HG03135 (cell line): ENCODE results near the gene MBNL1.
"Not testable (repeated sequence)": the region's sequence is repeated elsewhere in the genome, so short reads cannot be mapped to it uniquely, and the experiment has no call there.

Experiments
- ATAC-seq: cut with Tn5 transposase; IDR thresholded peaks from one replicate; pipeline ENCODE4 v1.9.1; 2021; ENCODE audit warnings: mild to moderate bottlenecking, moderate library complexity; ENCODE audit not compliant: unreplicated experiment

The MBNL1 gene

DNA sequence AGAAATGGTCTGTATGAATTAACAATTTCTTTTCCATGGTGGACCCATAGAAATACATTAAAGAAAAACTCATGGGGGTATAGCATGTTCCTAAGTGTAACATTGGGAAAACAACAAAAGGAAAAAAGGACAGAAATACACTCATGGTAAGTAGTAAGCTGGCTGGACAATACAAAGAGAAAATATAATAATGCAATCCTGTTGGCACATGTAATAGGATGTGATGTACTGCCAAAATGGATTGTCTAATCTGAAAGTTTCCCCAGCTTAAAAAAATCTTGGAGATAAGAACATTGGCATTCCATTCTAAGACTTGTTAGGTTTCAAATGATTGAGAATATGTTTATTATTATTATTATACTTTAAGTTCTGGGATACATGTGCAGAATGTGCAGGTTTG lies 128.1 kb downstream of the MBNL1 start:
- no peak for ATAC-seq

- ATAC-seq: not testable (repeated sequence)
These were observed 128.6 kb downstream of the MBNL1 start for GRCh38 chr3:152397348-152397747.

DNA sequence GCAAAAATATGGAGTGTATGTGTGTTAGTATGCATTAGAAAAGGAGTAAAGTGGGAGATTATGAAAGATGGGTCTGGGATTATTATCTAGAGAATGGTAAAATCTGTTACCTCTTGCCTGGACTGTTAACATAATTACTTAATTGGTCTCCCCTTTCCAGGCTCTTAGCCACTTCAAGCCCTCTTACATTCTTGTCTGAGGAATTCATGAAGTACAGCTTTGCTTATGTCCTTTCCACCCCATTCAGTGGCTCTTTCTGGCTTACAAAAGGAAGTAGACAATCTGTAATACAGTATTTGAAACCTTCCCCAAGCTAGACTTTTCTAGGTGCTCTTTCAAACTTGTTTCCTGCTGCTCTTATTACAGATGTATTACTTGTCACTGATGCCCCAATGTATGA lies 129.8 kb downstream of the MBNL1 start:
- no peak for ATAC-seq

DNA sequence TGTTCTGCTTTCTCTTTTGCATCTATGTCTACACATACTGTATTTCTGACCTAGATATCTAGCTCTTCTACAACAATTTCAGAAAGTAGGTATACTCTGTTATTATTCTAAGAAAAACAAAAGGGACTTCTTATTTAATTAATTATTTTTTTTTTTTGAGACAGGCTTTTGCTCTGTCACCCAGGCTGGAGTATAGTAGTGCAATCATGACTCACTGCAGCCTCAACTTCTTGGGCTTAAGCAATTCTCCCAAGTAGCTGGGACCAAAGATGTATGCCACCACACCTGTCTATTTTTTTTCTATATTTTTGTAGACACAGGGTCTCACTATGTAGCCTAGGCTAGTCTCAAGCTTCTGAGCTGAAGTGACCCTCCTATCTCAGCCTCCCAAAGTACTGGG lies 130.6 kb downstream of the MBNL1 start:
- ATAC-seq: no peak

DNA sequence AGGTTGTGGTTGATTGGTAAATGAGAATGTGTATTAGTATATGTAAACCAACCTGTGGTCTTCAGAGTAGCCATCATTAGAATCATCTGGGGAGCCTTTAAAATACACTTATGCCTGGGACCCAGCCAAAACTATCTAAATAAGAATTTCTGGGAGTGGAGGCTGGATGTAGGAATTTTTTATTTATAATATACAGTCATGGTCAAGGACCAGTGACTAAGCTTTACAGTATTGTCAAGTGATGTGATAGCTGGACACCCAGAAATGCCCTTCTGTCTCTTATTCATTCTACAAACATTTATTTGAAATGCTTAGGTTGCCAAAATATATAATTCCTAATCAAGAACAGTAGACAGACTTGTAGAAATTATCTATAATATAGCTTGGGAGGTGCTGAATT lies 132.2 kb downstream of the MBNL1 start:
- ATAC-seq: no peak

GRCh38 chr3:152402695-152403451 lies 134.1 kb downstream of the MBNL1 start:
- no peak for ATAC-seq

DNA sequence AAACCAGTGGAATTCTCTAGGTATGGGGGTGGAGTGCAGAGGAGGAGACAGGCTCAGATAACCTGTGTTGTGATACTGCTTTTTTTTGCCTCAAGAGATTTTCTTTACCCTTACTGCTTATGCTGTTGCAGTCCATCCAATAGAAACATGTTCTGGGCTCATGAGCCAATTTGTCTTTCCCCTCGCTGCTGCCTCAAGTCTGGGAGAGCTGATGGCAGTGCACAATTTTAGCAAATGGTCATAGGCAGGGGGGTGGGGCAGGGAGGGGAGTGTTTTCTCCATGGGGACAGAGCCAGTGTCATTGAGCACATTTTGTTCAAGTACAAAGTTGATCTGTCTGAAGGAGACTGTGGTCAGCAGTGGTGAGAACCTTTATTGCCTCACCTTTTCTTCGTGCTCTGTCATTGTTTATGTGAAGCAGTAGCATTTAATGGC lies 134.9 kb downstream of the MBNL1 start:
- no peak for ATAC-seq

GRCh38 chr3:152404976-152405375 lies 136.2 kb downstream of the MBNL1 start:
- ATAC-seq: no peak

- ATAC-seq: no peak
These were observed 137.4 kb downstream of the MBNL1 start for GRCh38 chr3:152405915-152406802.

- ATAC-seq: no peak
These were observed 144.5 kb downstream of the MBNL1 start for GRCh38 chr3:152413240-152413639.

DNA sequence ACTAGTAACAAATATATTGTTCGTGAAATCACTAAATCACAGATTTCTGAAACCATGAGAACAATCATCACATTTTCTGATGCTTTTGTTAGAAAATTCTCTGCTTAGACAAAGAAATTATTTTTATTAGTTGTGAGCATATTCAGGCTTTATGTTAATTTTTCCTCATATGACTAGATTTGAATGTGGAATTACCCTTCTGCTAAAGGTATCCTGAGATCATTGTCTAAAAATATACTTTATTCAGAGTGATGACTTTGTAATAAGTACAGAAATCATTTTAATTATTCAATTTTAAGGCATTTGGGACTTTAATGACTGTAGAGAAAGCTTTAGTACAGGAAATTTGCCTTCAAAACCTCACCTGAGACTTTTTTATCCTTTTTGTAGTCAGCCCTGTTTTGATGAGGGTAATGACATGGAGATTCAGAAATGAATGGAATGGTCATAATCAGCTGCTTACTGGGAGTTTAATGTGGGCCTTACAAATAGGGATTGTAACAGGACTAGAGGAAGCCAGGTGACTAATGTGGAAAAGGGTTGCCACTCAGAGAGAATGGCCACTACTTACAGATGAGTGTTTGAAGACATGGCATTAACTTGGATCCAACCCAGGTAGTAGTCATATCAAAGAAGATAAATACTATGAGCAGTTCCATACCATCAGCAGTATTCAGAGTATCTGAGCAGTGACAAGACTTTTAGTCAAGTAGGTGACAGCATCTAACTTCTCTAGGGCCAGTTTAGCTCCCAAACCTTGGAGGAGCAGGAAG lies 148.3 kb downstream of the MBNL1 start:
- ATAC-seq: no peak

- no peak for ATAC-seq
These were observed 151.0 kb downstream of the MBNL1 start for GRCh38 chr3:152419748-152420147.

- ATAC-seq: no peak
These were observed 152.4 kb downstream of the MBNL1 start for GRCh38 chr3:152421162-152421561.

- ATAC-seq: no peak
These were observed 157.7 kb downstream of the MBNL1 start for GRCh38 chr3:152426393-152426792.

GRCh38 chr3:152428577-152428976 lies 159.8 kb downstream of the MBNL1 start:
- no peak for ATAC-seq

DNA sequence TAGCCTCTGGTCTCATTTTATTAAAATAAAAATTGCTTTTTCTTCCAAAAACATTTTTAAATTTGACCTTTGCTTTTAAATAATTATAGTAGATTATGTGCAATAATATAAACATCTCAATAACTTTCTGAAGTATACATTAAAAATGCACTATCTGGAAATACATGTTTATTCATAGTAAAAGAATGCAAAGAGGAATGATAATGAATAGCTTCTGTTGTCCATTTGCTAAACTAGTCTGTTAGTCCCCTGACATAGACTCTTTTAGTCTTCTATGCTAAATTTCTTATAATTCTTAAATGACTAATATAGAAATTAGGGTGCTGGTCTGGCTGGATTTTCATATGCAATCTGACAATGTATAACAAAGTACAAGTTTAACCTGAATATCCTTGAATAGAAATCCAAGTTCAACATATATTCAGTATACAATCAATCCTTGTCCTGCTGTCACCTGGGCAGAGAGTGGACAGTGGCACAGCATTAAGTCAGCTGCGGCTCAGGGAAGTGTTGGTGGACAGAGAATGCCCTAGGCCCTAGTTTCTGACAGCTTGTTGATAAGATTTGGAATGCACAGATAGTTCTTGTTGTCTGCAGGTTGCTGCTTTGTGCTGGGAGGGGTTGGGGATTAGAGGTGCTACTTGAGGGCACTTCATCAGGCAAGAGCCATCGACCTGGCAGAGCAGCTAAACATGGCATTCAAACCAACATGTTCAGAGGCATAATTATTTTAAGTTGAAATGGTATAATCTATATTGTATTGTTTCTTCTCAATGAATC lies 161.7 kb downstream of the MBNL1 start:
- no peak for ATAC-seq

GRCh38 chr3:152434142-152434541 lies 165.4 kb downstream of the MBNL1 start:
- ATAC-seq: no peak

DNA sequence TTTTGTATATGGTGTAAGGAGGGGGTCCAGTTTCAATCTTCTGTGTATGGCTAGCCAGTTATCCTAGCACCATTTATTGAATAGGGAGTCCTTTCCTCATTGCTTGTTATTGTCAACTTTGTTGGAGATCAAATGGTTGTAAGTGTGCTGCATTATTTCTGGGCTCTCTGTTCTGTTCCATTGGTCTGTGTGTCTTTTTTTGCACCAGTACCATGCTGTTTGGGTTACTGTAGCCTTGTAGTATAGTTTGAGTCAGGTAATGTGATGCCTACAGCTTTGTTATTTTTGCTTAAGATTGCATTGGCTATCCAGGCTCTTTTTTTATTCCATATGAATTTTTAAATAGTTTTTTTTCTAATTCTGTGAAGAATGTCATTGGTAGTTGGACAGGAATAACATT lies 166.5 kb downstream of the MBNL1 start:
- not testable (repeated sequence) for ATAC-seq

DNA sequence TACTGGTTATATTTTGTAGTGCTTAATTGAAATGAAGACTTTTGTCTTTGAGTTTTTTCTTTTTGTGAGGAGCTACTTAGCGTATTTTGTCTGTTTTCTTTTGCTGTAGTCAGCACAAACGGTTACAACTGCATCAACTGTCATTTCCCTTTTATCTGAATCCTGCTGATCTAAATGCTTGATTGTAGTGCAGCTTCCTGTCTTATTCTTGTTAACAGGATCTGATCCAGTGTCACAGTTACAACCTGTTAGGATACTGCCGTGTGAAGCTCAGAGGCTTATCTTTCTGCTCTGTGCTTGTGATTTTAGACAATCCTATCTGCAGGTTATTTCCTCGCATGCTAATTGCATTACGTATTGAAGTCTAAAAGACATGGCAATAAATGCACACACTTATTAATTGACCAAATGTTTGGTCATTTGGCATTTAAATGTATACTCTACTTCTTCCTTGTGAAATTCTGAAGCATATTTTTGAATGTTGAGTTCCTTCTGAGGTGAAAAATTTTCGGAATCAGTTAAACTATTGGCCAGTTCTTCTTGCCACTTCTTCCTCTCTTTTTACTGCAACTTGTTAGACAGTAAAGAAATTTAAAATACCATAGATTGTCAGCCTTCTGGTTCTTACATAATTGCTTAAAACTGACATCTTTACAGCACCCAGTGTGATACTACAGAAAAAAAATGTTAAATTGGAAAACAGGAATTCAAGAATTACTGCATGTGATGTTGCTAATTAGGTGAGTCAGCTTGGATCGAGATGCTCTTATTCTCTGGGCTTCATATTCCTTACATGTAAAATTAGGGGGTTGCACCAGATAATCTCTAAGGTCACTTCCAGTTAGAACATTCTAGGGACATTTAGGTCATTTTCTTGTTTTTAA lies 168.2 kb downstream of the MBNL1 start:
- no peak for ATAC-seq

DNA sequence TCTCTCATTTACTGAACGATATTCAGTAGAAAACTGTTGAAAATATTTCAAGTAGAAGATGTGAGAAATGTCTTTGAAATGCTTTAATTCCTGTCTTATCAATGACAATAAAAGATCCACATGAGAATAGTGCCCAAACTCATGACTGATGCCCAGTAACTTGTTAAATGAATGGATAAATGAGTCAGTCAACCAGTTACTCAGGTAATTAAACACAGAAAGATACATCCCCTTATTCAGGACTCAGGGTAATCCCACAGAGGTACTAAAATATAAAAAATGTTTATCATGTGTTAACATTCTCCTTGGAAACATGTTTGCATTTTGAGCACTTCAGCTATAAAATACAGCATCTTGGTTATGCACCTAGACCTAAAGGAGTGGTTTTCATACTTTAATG lies 169.5 kb downstream of the MBNL1 start:
- no peak for ATAC-seq
